ENCODE results near the gene VWDE. TPM values are rescaled to one million over a fixed set of nuclear protein-coding genes. Genes with fewer than 3 reads are reported as not detected.

VWDE gene
- total RNA-seq, 1 donor from 2014 or later = 12.4 TPM

- Mint-ChIP-seq H3K27ac (ENCODE audit: unreplicated experiment) (no peak overlapping the region), H3K27me3 (ENCODE audit: unreplicated experiment) (no peaks in the 10 kb centered on the region), H3K4me1 (ENCODE audit: low read depth, unreplicated experiment) (no peaks in the 10 kb centered on the region), H3K4me3 (ENCODE audit: unreplicated experiment) (no peak overlapping the region), H3K36me3 (ENCODE audit: unreplicated experiment) (no peaks in the 10 kb centered on the region), H3K9me3 (ENCODE audit: unreplicated experiment) (no peaks in the 10 kb centered on the region)
- no peak for TF ChIP-seq CTCF (IDR thresholded peaks at IDR 0.05; ENCODE audit: partially characterized antibody, unreplicated experiment)
- no peak for DNase-seq
These were observed 106.2 kb downstream of the VWDE start for GRCh38 chr7:12297283-12298108.

GRCh38 chr7:12296051-12296570 is 107.6 kb downstream of the VWDE start:
- no peaks in the 10 kb centered on the region for H3K27me3 Mint-ChIP-seq (ENCODE audit: unreplicated experiment)
- H3K36me3 Mint-ChIP-seq (ENCODE audit: unreplicated experiment) = peaks cover 1% of the 10 kb centered on the region
- H3K4me1 Mint-ChIP-seq (ENCODE audit: low read depth, unreplicated experiment) = no peaks in the 10 kb centered on the region
- H3K9me3 Mint-ChIP-seq (ENCODE audit: unreplicated experiment) = peaks cover 2% of the 10 kb centered on the region
- TF ChIP-seq CTCF (IDR thresholded peaks at IDR 0.05; ENCODE audit: partially characterized antibody, unreplicated experiment) = no peak
- no peak overlapping the region for H3K4me3 Mint-ChIP-seq (ENCODE audit: unreplicated experiment)
- H3K27ac Mint-ChIP-seq (ENCODE audit: unreplicated experiment) = no peak overlapping the region
- no peak for DNase-seq

- no peaks in the 10 kb centered on the region for H3K27me3 Mint-ChIP-seq (ENCODE audit: unreplicated experiment)
- no peak for TF ChIP-seq CTCF (IDR thresholded peaks at IDR 0.05; ENCODE audit: partially characterized antibody, unreplicated experiment)
- H3K27ac Mint-ChIP-seq (ENCODE audit: unreplicated experiment) = no peak overlapping the region
- no peak for DNase-seq
- H3K4me1 Mint-ChIP-seq (ENCODE audit: low read depth, unreplicated experiment) = no peaks in the 10 kb centered on the region
- peaks cover 2% of the 10 kb centered on the region for H3K9me3 Mint-ChIP-seq (ENCODE audit: unreplicated experiment)
- no peak overlapping the region for H3K4me3 Mint-ChIP-seq (ENCODE audit: unreplicated experiment)
- peaks cover 6% of the 10 kb centered on the region for H3K36me3 Mint-ChIP-seq (ENCODE audit: unreplicated experiment)
These were observed 109.0 kb downstream of the VWDE start for GRCh38 chr7:12294701-12295100.

GRCh38 chr7:12291870-12292269 is 111.8 kb downstream of the VWDE start:
- Mint-ChIP-seq H3K4me3 (ENCODE audit: unreplicated experiment) (no peak overlapping the region), H3K36me3 (ENCODE audit: unreplicated experiment) (peaks cover 6% of the 10 kb centered on the region), H3K9me3 (ENCODE audit: unreplicated experiment) (peaks cover 2% of the 10 kb centered on the region), H3K27ac (ENCODE audit: unreplicated experiment) (no peak overlapping the region), H3K4me1 (ENCODE audit: low read depth, unreplicated experiment) (no peaks in the 10 kb centered on the region), H3K27me3 (ENCODE audit: unreplicated experiment) (no peaks in the 10 kb centered on the region)
- no peak for DNase-seq
- TF ChIP-seq CTCF (IDR thresholded peaks at IDR 0.05; ENCODE audit: partially characterized antibody, unreplicated experiment) = no peak

GRCh38 chr7:12290761-12291160 is 112.9 kb downstream of the VWDE start:
- no peak overlapping the region for H3K27ac Mint-ChIP-seq (ENCODE audit: unreplicated experiment)
- no peak for DNase-seq

More at GRCh38 chr7:12290761-12291160, 112.9 kb downstream of the VWDE start:
- TF ChIP-seq CTCF (IDR thresholded peaks at IDR 0.05; ENCODE audit: partially characterized antibody, unreplicated experiment) = no peak
- H3K27me3 Mint-ChIP-seq (ENCODE audit: unreplicated experiment) = no peaks in the 10 kb centered on the region
- H3K4me1 Mint-ChIP-seq (ENCODE audit: low read depth, unreplicated experiment) = no peaks in the 10 kb centered on the region
- peaks cover 2% of the 10 kb centered on the region for H3K9me3 Mint-ChIP-seq (ENCODE audit: unreplicated experiment)
- H3K4me3 Mint-ChIP-seq (ENCODE audit: unreplicated experiment) = no peak overlapping the region
- H3K36me3 Mint-ChIP-seq (ENCODE audit: unreplicated experiment) = peaks cover 6% of the 10 kb centered on the region
